Neural progenitor cell (in vitro differentiated cells): Measurements from ENCODE around the gene SLC25A42.

Experiments used
- CTCF ChIP-seq: fragments of 200-600 bp; sonication (generic); IDR thresholded peaks from 2 replicates; pipeline ENCODE4 v1.5.1; 2017; ENCODE audit warnings: antibody characterized with exemption, mild to moderate bottlenecking
- EZH2 ChIP-seq: fragments of 200-600 bp; sonication (generic); IDR thresholded peaks from 2 replicates; pipeline ENCODE4 v1.6.1; 2017; ENCODE audit warnings: antibody characterized with exemption, mild to moderate bottlenecking, moderate library complexity
- EZH2phosphoT487 ChIP-seq: fragments of 200-600 bp; sonication (generic); IDR thresholded peaks from 2 replicates; pipeline ENCODE4 v1.6.1; 2017; ENCODE audit warnings: antibody characterized with exemption

GRCh38 chr19:19075126-19075525 lies 11.3 kb downstream of the SLC25A42 start:
- no peak for TF ChIP-seq CTCF
- TF ChIP-seq EZH2phosphoT487, result no peak
- TF ChIP-seq EZH2, result no peak
